Measurements from ENCODE around the gene STRBP.

DNA sequence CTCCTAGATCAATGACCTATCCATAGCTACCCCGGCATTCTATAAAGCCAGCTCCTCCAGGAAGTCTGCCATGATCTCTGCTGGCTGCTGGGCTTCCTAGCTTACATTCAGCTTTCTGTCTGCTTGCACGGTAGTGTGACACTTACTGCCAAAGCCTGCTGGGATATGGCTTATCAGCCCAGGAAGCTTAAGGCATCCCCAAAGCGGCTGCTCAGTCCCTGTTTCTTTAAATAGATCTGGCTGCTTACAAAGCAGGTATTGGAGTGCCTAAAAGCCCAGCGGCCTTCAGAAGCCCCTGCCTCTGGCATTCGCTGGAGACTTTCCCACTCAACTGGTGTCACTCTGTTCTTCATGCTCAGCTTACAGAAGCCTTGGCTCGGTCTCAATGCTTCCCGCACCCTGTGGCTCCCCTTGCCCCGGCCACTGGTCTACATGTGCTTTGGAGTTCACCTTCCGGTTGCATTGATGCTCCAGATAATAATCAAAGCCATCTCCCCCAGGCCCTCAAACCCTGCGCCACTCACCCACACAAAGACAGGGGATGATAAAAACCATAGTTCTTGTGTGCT, 31.3 kb upstream of the STRBP start:
- TF ChIP-seq CTCF (IDR thresholded peaks at IDR 0.05) (no peak), POLR2A (IDR thresholded peaks at IDR 0.05) (no peak)
